Panc1 (cell line): ENCODE data around the gene EIF3F. TPM values are rescaled to one million over a fixed set of nuclear protein-coding genes. Genes with fewer than 3 reads are reported as not detected.

Experiments
- ATAC-seq: fragments of 200-7000 bp; cut with Tn5 transposase; 2 replicates; pipeline ENCODE4 v1.9.1; 2020; ENCODE audit warnings: mild to moderate bottlenecking, moderate library complexity
- BruUV-seq: library from RNA; stranded (reverse); fragments of 400-500 nt; replicated peaks from 2 replicates; lab custom pipeline; 2021; lab: Mats Ljungman, UMichigan
- CTCF ChIA-PET: fragments of 300-600 bp; sonication (Branson Sonifier 250); formaldehyde crosslinking; loops from one replicate; lab custom pipeline; 2022; ENCODE audit warnings: antibody characterized with exemption; lab: Charles Lee
- POLR2A ChIA-PET: fragments of 300-600 bp; sonication (Branson Sonifier 250); formaldehyde crosslinking; loops from one replicate; lab custom pipeline; 2022; ENCODE audit warnings: antibody characterized with exemption; lab: Charles Lee
- DNase-seq: peaks from one replicate; pipeline ENCODE4 v3.0.0-alpha.2; 2010; ENCODE audit warnings: low read depth, low spot score
- H3K27ac ChIP-seq: 2 replicates; pipeline ENCODE4 v1.5.1; 2011; ENCODE audit warnings: mild to moderate bottlenecking, low read length, inconsistent platforms
- H3K27me3 ChIP-seq: fragments of 200-500 bp; sonication (Bioruptor generic); 2 replicates; pipeline ENCODE4 v1.6.0; 2014; ENCODE audit warnings: low read length, inconsistent platforms; ENCODE audit not compliant: control insufficient read depth, insufficient read depth
- H3K36me3 ChIP-seq: fragments of 200-500 bp; sonication (Bioruptor generic); 2 replicates; pipeline ENCODE4 v1.5.1; 2014; ENCODE audit warnings: inconsistent platforms, mild to moderate bottlenecking, low read length, moderate library complexity; ENCODE audit not compliant: control insufficient read depth, insufficient read depth
- H3K4me1 ChIP-seq: 2 replicates; pipeline ENCODE4 v1.5.1; 2011; ENCODE audit warnings: inconsistent platforms, mild to moderate bottlenecking, low read length, moderate library complexity; ENCODE audit not compliant: control insufficient read depth, insufficient read depth
- H3K4me3 ChIP-seq, 2 experiments: 2 replicates each; pipeline ENCODE4 v1.5.1; 2011 to 2012; ENCODE audit warnings: low read depth in 2 of 2, low read length in 2 of 2, mild to moderate bottlenecking in 2 of 2, inconsistent platforms in 1 of 2, moderate library complexity in 1 of 2
- H3K9me3 ChIP-seq: fragments of 200-500 bp; sonication (Bioruptor generic); 2 replicates; pipeline ENCODE4 v1.5.1; 2014; ENCODE audit warnings: low read depth, mild to moderate bottlenecking, inconsistent platforms, low read length, moderate library complexity; ENCODE audit not compliant: control insufficient read depth, insufficient read depth
- CTCF ChIP-seq: fragments of 450-650 bp; IDR thresholded peaks from 2 replicates; pipeline ENCODE4 v1.5.1; 2017; ENCODE audit warnings: mild to moderate bottlenecking
- POLR2AphosphoS5 ChIP-seq: IDR thresholded peaks from 2 replicates; pipeline ENCODE4 v1.6.1; 2012; ENCODE audit warnings: mild to moderate bottlenecking, low read depth, low read length, moderate library complexity
- REST ChIP-seq, 2 experiments: IDR thresholded peaks; 2 replicates each; pipeline ENCODE4 v1.6.1; 2011 to 2012; ENCODE audit warnings: low read depth in 2 of 2, control low read depth in 1 of 2, low read length in 1 of 2, mild to moderate bottlenecking in 1 of 2, moderate library complexity in 1 of 2; ENCODE audit not compliant: insufficient read depth in 1 of 2
- SIN3A ChIP-seq: IDR thresholded peaks from 2 replicates; pipeline ENCODE4 v1.6.1; 2012; ENCODE audit warnings: low read depth, mild to moderate bottlenecking, low read length, moderate library complexity, borderline replicate concordance; ENCODE audit not compliant: insufficient read depth
- TCF7L2 ChIP-seq: IDR thresholded peaks from 2 replicates; pipeline ENCODE4 v1.6.1; 2011; ENCODE audit warnings: mild to moderate bottlenecking, low read depth, low read length, inconsistent platforms
- in situ Hi-C: cut with HindIII; loops from 2 replicates; pipeline ENCODE4 v1.10.0; 2016; ENCODE audit warnings: low sequenced_read_pairs, low pct_unique_long_range_greater_than_20kb
- intact Hi-C: fragments of 100-400 bp; cut with micrococcal nuclease; formaldehyde crosslinking; loops from one replicate; pipeline ENCODE4 v1.10.0; 2022; ENCODE audit not compliant: unreplicated experiment
- total RNA-seq: library from RNA; stranded (reverse); gene quantifications from one replicate; pipeline ENCODE4 v1.2.1, GENCODE V29; 2021; ENCODE audit not compliant: unreplicated experiment

Gene EIF3F
- total RNA-seq, 1 experiment from 2014 or later = 387 TPM

- in situ Hi-C loops (no loop called here), intact Hi-C loops (no loop called here)
- Histone ChIP-seq H3K4me1 (no peaks in the 10 kb centered on the region; the same call in 1 of the 2 replicates), H3K4me3 (no peak overlapping the region), H3K36me3 (no peaks in the 10 kb centered on the region), H3K27me3 (peaks cover 35% of the 10 kb centered on the region), H3K27ac (no peak overlapping the region), H3K9me3 (no peaks in the 10 kb centered on the region)
- TF ChIP-seq CTCF = no peak
- TF ChIP-seq REST (IDR thresholded peaks at IDR 0.05; ENCODE audit: insufficient read depth in 1 of 2, low read depth in 2 of 2, low read length in 1 of 2) = no peak
- no peak for TF ChIP-seq TCF7L2
- no peak for TF ChIP-seq POLR2AphosphoS5
- TF ChIP-seq SIN3A = no peak
- DNase-seq (no peak), ATAC-seq (no peak)
- ChIA-PET POLR2A (no interaction called here), CTCF (interaction anchor here (2.0 kb wide), 1 partner anchor 68 kb away, joined by 5 read pairs; no protein-coding TSS in a partner anchor)
- no TSS peak for BruUV-seq
Observed at GRCh38 chr11:8022876-8023275, 35.7 kb downstream of the EIF3F start.

- intact Hi-C loops (no loop called here), in situ Hi-C loops (no loop called here)
- H3K27ac ChIP-seq = no peak overlapping the region
- no peaks in the 10 kb centered on the region for H3K36me3 ChIP-seq
- DNase-seq (no peak), ATAC-seq (no peak)
- H3K9me3 ChIP-seq = no peaks in the 10 kb centered on the region
- H3K4me1 ChIP-seq = no peaks in the 10 kb centered on the region; the same call in 1 of the 2 replicates
- no TSS peak for BruUV-seq
- TF ChIP-seq SIN3A (no peak), REST (IDR thresholded peaks at IDR 0.05; ENCODE audit: insufficient read depth in 1 of 2, low read depth in 2 of 2, low read length in 1 of 2) (no peak), TCF7L2 (no peak), CTCF (no peak), POLR2AphosphoS5 (no peak)
- POLR2A ChIA-PET = no interaction called here
- H3K4me3 ChIP-seq = no peak overlapping the region
- CTCF ChIA-PET = no interaction called here
- H3K27me3 ChIP-seq = peaks cover 36% of the 10 kb centered on the region
Observed at GRCh38 chr11:8023831-8024555, 36.9 kb downstream of the EIF3F start.
